Stimulated activated CD8-positive, alpha-beta memory T cell treated with anti-CD3 and anti-CD28 coated beads, Interleukin-15, amount 100 ng/mL, for 48 hours (primary cell): ENCODE results near the gene SCNN1G.

Source experiments
- DNase-seq, 2 donors: peaks; one replicate each; pipeline ENCODE4 v3.0.0-alpha.2; 2020; ENCODE audit warnings: low read depth in 2 of 2

The SCNN1G gene

GRCh38 chr16:23152386-23153178, 30.0 kb upstream of the SCNN1G start:
- no peak for DNase-seq

- no peak for DNase-seq
These were observed 27.0 kb upstream of the SCNN1G start for GRCh38 chr16:23155445-23156049.

- no peak for DNase-seq
These were observed 26.4 kb upstream of the SCNN1G start for GRCh38 chr16:23156110-23156509.

- DNase-seq, result no peak
These were observed 25.5 kb upstream of the SCNN1G start for GRCh38 chr16:23156946-23157460.

- DNase-seq, result no peak
These were observed 24.4 kb upstream of the SCNN1G start for GRCh38 chr16:23158114-23158513.

- no peak for DNase-seq
These were observed 22.5 kb upstream of the SCNN1G start for GRCh38 chr16:23160082-23160481.

- no peak for DNase-seq
These were observed 22.0 kb upstream of the SCNN1G start for GRCh38 chr16:23160574-23160973.

GRCh38 chr16:23163921-23164320, 18.6 kb upstream of the SCNN1G start:
- DNase-seq, result no peak

- no peak for DNase-seq
These were observed 17.8 kb upstream of the SCNN1G start for GRCh38 chr16:23164736-23165135.

- no peak for DNase-seq
These were observed 10.0 kb upstream of the SCNN1G start for GRCh38 chr16:23172583-23172982.

- DNase-seq, result no peak
These were observed 9.6 kb upstream of the SCNN1G start for GRCh38 chr16:23172994-23173393.

- no peak for DNase-seq
These were observed 7.9 kb upstream of the SCNN1G start for GRCh38 chr16:23174622-23175021.

GRCh38 chr16:23175651-23176050, 6.9 kb upstream of the SCNN1G start:
- DNase-seq, result no peak

- DNase-seq, result no peak
These were observed 1.0 kb upstream of the SCNN1G start for GRCh38 chr16:23181506-23181905.

- peak; percentile 58 to 61 for DNase-seq
These were observed 303 bp upstream of the SCNN1G start for GRCh38 chr16:23182206-23182678.

- DNase-seq, result no peak
These were observed 958 bp downstream of the SCNN1G start for GRCh38 chr16:23183543-23183862.

GRCh38 chr16:23185656-23186055, 3.1 kb downstream of the SCNN1G start:
- no peak for DNase-seq

GRCh38 chr16:23186171-23186570, 3.6 kb downstream of the SCNN1G start:
- no peak for DNase-seq

- DNase-seq, result no peak
These were observed 4.8 kb downstream of the SCNN1G start for GRCh38 chr16:23187341-23187740.

GRCh38 chr16:23188911-23189310, 6.4 kb downstream of the SCNN1G start:
- no peak for DNase-seq

GRCh38 chr16:23194497-23195221, 12.1 kb downstream of the SCNN1G start:
- no peak for DNase-seq

- no peak for DNase-seq
These were observed 12.9 kb downstream of the SCNN1G start for GRCh38 chr16:23195366-23195978.
